GOT3 (cell line): Measurements from ENCODE around the gene EFCAB8.
"Not testable (repeated sequence)": the region's sequence is repeated elsewhere in the genome, so short reads cannot be mapped to it uniquely, and the experiment has no call there.

ENCODE experiments used
- DNase-seq: peaks from one replicate; lab custom pipeline; 2025; ENCODE audit warnings: mixed read lengths; lab: John Stamatoyannopoulos, UW

Gene EFCAB8

DNA sequence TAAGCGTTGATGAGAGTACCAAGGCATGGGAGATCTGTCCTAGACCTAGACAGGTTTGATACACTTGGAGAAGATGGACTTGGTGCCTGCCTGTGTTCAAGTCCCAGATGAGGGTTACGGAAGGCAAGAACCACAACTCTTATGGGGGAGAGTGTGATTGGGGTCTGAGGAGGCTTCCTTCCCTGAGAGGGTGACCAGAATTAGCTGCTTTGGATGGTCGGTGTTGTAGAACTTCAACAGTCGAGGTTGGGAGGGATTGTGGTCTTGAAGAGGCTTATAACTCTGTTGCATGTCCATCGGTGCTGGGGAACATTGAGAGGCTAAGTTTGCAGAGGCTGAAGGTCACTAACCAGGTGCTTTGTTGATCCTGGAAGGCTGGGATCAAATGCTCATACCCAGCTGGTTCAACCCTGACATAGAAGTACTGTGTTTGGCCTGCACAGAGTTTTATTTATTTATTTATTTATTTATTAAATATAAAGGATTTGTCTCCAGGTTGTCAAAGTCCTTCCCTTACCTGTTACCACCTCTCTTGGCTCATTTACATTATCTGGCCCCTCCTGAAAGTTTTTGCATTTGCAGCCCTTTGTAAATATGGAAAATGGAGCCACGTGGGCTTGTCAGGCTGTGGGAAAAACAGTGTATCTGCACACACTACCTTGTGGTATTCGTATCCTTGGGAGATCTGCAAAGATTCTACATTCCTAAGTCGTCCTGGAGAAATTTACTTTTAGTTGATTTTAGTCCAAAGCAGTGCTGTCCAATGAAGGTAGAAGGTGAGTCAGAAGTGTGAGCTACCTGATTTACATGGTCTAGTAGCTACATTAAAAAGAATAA lies 15.8 kb upstream of the EFCAB8 start:
- no peak for DNase-seq

DNA sequence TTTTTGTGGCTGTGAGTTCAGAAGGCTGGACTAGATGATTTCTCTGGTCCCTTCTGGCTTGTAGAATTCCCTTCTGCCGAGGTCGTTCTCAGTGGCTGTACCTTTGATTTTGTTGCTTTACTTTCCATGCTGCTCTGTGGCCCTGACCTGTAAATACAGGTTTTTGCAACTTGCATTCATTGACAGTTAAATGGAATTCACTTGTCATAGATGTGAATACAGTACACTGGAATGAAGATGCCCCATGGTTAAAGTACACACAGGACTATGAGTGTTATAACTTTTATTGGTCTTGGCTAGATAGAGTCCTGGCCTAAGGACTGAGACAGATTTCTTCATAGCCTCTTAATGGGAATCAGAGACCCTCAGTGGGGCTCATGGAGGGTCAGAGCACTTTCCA lies 12.9 kb upstream of the EFCAB8 start:
- no peak for DNase-seq

DNA sequence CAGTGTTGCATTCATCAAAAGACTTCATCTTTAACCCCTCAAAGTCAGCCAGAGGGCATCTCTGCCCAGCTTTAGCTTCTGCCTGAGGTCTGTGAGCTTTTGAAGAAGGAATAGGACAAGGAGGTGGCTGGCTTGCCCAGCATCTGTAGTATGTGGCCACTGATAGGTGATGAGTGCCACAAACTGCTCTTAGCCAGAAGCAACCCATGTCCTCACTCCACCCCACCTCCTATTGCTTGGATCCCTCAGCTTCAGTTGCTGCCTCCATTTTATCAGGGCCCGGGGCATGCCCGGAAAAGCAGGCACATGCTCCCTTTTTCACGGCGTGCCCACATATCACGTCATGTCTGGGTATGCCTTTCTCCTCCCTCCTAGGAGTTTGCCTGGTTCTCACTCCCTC lies 11.9 kb upstream of the EFCAB8 start:
- no peak for DNase-seq

DNA sequence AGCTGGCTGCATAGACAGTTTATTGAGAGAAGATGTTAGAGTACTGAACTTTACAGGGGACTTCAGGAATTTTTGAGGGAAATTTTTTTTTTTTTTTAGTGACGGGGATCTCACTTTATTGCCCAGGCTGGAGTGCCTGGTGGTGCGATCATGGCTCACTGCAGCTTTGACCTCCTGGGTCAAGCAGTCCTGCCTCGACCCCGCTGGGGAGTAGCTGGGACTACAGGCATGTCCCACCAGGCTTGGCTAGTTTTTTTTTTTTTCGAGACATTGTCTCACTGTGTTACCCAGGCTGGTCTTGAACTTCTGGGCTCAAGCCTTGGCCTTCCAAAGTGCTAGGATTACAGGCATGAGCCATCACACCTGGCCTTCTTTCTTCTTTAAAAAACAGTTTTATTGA lies 10.8 kb upstream of the EFCAB8 start:
- no peak for DNase-seq

DNA sequence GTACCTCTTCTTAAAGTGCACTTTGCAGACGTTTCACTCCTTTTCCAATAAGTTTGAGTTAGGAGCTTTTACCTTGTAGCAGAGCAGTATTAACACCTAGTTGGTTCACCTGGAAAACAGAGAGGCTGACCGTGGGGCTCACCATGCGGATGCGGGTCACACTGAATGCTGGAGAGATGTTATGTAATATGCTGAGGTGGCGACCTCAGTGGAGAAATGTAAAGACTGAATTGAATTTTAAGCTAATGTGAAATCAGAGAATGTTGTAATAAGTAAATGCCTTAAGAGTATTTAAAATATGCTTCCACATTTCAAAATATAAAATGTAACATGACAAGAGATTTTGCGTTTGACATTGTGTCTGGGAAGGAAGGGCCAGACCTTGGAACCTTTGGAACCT lies 9.9 kb upstream of the EFCAB8 start:
- DNase-seq = no peak

DNA sequence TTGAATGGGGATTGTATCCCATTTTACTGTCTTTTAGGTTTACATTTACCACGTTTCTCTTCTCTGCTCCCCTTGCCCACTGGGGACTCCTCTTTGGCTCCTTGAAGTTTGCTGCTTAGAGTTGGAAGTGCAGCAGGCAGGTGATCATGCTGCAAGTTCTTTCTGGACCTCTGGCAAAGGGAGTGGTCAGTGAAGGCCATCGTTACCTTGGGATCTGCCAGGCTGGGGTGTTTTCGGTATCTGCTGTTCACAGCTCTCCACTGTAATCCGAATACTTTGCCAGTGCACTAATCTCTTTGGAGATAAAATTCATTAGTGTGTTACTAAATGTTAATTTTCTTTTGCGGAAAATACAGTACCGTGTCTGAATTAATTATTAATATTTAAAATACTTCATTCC lies 9.1 kb upstream of the EFCAB8 start:
- DNase-seq = no peak

DNA sequence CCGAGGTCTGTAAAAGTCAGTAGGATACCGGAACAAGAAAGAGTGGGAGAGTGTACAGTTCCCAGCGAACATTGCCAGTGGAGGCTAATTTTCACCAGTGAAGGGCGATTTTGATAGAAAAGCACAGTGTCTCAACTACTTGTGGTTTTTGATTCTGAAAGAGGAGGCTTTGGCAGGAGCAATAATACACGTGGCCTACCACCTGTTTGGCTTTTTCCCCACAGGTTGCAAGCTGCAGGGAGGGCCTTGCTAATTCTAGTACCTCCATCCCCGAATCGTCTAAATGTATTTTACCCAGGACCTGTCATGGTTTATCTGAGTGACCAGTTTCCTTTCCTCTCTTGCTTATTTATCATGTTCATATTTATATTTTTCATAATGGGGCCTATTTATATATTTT lies 3.3 kb upstream of the EFCAB8 start:
- no peak for DNase-seq

DNA sequence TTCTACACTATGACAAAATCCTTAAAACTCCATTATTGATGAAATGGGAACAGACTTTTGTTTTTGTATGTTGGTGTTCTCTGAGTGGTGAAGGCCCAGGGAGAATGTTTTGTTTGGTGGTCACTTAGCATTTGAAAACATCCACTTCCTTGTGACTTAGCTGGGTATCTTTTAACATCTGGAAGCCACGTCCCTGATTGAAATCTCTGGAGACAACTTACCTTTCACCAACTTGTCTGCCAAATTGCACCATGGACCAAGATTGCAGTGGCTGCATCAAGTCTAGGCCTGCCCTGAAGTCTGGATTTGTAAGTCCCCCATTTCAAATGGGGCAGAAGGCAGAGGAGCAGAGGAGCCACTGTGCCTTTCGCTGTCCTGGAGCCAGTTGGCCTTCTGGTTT lies 534 bp upstream of the EFCAB8 start:
- no peak for DNase-seq

DNA sequence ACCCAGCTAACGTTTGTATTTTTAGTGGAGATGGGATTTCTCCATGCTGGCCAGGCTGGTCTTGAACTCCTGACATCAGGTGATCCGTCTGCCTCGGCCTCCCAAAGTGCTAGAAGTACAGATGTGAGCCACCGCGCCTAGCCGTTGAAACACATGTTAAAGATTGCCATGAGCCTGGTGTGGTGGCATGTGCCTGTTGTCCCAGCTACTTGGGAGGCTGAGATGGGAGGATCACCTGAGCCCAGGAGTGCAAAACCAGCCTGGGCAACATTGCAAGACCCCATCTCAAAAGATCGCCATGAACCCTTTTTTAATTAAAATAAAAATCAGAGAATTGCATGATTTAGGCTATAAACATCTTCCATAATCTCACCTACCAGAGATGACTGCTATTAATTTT lies 2.7 kb downstream of the EFCAB8 start:
- no peak for DNase-seq

DNA sequence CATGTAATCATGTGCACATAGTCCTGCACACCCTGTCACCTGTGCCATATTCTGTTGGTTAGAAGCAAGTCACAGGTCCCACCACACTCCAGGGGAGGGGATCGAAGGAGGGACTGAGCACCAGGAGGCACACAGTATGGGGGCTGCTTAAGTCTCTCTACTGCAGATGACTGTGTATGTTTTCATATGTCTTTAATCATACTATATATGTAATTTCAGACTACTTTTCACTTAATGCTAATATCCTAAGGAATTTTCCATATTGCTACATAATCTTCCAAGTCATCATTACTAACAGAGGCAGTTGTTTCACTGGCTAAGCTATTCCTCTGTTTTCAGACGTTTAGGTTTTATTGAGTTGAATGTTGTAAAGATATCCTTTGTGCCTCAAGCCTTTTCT lies 10.8 kb downstream of the EFCAB8 start:
- DNase-seq = no peak

DNA sequence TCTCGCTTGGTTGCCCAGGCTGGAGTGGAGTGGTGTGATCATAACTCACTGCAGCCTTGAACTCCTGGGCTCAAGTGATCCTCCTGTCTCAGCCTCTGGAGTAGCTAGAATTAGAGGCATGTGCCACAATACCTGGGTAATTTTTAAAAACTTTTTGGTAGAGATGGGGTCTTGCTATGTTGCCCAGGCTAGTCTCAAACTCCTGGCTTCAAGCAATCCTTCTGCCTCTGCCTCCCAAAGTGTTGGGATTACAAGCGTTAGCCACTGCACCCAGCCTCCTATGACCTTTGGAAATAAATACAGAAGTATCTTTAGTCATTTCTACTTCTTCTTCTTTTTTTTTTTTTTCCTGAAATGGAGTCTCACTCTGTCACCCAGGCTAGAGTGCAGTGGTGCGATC lies 11.8 kb downstream of the EFCAB8 start:
- not testable (repeated sequence) for DNase-seq

DNA sequence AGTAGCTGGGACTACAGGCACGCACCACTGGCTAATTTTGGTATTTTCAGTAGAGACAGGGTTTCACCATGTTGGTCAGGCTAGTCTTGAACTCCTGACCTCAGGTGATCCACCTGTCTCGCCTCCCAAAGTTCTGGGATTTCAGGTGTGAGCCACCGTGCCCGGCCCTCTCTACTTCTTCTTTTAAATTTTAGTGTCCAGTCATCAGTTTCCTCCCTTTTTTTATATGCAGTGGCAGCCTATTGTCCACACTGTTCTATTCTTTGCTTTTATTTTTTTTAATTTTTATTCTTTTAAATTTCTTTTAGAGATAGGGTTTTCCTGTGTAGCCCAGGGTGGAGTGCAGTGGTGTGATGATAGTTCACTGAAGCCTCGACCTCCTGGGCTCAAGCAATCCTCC lies 12.3 kb downstream of the EFCAB8 start:
- no peak for DNase-seq

DNA sequence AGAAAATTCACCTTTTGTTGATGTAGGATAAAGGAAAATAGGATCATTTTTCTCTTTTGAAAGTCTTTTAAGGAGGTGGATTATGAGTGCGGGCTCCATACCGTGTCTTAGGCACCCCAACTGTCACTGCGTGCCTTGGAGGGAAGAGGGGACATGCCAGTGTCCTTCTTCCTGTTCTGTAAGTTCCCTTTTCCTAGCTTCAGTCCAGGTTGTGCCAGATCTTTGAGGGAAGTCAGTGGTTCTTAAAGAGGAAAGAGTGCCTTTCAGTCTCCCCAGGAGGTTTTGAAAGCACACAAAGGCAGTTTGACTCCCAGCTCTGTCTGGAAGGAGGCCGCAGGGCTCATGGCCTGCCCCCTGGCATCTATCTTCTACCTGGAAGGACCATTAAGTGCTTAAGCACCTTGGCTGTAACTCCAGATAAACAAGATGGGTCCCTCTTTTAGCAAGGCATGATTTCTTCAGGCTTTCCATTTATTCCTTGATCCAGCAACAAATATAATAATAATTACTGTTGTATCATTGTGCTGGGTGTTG lies 13.0 kb downstream of the EFCAB8 start:
- no peak for DNase-seq

DNA sequence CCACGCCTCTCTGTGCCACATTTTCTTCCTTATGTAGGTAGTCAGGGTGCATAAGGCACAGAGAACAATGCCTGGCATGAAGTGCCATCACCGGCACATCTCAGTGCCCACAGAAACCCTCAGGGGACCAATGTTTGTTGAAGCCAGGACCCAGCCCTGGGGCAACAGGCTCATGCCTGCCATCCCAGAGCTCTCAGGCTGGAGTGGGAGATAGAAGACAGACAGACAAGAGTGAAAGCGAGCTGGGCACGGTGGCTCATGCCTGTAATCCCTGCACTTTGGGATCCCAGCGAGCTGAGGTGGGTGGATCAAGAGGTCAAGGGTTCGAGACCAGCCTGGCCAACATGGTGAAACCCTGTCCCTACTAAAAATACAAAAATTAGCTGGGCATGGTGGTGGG lies 13.5 kb downstream of the EFCAB8 start:
- DNase-seq = no peak

DNA sequence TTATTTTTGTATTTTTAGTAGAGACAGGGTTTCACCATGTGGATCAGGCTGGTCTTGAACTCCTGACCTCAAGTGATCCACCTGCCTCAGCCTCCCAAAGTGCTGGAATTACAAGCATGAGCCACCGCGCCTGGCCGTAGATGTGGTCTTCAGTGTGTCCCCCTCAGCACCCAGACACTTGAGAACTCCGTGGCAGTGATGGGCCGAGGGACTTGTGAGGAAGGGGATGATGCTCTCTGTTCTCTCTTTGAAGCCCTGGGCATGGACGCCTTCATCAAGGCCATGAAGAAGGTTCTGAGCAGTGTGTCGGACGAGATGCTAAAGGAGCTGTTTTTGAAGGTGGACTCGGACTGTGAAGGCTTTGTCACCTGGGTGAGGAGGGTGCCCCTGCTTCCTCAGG lies 16.9 kb downstream of the EFCAB8 start:
- DNase-seq = no peak

DNA sequence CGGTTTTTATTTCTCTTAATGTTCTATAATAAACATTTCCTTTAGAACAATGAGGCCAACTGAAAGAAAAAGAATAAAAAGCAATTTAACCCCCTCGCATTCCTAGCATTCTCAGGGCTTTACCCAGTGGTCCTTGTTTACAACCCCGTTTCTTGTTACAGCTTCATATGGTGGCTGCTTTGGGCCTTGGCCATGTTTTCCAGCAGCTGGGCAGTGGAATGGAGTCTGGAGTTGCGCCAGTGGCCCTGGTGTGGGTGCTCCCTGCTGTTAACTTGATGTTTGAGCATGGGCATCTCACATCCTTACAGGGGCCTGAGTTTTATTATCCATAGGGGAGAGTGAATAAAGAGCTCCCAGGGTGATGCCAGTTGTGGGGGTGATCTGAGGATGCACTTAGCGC lies 18.8 kb downstream of the EFCAB8 start:
- no peak for DNase-seq

DNA sequence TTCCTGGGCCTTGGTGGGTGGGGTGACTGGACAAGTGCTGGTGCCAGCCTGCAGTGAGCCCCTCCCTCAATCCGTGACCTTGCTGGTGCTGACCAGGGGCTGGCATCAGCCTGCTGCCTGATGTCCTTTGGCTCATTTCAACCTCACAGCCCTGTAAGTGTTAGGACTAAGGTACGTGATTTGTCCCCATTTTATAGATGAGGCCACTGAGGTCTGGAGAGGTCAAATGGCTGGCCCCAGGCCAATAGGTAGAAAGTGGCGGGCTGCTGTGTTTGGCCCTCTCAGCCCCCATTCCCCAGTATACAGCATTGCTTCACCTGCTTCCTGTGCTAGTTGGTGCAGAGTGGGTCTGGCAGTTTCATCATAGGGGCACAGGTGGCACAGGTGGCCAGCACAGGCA lies 20.1 kb downstream of the EFCAB8 start:
- DNase-seq = no peak

DNA sequence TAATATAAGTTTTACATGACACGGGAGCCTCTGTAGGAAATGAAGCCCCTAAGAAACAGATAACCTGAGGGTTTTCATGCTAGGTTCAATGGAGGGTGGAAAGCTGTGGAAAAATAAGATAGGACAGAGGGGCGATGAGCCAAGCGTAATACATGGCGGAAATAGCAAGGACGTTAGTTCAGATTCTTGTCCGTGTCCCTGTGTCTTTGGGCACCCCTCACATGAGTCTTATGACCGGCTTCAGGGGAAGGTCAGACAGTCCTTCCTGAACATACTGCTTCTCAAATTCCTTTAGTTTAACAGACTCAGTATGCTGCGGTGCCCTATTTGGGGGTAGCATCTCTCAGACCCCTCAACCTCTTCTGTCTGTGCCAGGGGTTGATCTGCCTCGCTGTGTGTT lies 20.8 kb downstream of the EFCAB8 start:
- no peak for DNase-seq

DNA sequence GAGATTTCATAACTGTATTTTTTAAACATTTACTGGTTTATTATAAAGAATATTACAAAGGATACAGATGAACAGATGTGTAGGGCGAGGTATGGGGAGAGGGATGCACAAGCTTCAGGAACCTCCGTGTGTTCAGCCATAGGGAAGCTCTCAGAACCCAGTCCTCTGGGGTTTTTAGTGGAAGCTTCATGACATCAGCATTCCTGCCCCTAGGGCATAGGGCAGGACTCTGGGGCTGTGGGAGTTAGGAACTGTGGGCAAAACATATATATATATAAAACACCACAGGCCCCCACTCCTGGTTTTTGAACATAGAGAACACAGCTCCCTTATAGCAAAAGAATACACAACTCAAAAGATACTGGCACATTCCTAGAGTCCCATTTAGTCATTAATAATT lies 21.9 kb downstream of the EFCAB8 start:
- no peak for DNase-seq

DNA sequence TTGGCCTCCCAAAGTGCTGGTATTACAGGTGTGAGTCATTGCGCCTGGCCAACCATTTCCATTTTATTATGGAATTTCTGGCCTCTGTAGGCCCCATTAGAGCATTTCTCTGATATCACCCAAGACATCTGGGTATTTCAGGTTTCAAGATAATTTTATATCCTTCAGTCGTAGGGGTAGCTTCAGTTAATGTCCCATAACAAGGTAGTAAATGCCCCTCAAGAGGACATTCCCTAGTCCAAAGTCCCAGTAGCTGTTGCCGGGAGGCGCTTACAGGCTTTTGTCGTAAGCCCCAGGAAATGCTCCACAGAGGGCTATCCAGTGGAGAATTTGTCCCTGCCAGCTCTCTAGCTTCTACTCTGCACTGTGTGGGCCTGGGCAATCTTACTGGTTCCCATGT lies 24.4 kb downstream of the EFCAB8 start:
- DNase-seq = no peak

DNA sequence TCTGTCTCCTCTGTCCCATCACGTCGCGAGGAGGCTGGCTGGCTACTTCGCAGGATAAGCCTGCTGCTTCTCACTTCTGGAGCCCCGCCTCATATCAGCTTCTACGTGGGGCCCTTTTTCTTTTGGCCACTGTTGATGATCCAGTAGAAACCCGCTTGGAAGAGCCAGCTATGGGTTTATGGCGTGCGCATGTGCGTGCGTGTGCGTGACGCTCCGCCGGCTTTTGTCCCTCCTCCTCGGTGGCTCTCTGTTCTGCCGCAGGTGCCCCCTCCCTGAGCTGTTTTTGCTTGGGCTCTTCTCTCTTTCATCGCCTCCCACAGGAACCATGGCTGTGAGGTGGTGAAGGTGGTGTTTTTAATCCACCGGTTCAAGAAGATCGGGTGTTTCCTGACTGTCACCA lies 26.5 kb downstream of the EFCAB8 start:
- DNase-seq = no peak

DNA sequence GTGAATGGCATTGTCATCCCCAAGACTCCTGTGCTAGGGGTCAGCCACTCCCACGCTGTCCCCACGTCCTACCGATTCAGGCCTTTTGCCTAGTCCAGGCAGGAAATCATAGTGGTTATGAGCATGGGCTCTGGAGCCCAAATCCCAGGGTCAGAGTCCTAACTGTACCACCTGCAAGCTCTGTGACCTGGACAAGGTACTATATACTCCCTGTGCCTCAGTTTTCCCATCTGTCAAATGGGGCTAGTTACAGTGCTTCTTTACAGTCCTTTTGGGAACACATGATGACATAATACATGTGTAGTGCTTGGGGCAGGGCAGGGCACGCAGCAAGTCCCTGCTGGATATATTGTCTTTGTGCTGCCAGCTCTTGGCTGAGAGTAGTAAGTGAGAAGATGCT lies 27.2 kb downstream of the EFCAB8 start:
- DNase-seq = no peak

DNA sequence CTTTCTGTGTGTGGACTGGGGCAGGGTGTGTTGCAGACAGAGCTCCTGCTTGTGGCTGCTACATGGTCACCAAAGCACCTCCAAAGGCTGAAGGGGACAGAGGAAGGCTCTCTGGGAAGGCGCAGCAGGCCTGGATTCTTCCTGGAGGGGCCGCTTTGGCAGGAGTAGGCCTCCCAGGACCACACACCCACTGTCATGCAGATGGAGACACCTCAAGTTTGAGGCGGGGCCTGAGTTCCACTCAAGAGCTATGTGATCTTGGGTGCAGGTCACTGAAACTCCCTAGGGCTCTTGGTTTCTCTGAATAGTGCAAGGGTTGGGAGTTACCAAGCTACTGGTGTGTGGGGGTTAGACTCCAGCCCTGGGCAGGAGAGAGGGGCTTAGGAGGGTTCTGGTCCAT lies 27.9 kb downstream of the EFCAB8 start:
- no peak for DNase-seq

DNA sequence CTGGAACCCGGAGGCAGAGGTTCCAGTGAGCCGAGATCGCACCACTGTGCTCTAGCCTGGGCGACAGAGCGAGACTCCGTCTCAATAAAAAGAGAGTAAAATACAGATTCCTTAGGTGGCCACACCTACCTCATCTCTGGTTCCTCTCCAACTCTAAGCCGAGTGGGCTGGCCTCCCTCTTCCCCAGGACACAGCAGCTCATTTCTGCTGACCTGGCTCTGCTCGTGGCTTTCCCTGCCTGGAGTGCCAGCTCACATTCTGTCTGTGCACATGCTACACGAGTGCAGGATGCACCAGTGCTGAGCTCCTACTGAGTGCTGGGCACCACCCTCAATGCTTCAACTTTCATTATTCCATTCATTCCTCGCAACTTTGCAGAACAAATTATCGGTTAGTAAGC lies 28.8 kb downstream of the EFCAB8 start:
- DNase-seq = no peak
